Measurements from ENCODE around the gene ARHGAP32.

GRCh38 chr11:128925250-128925600, 266.9 kb downstream of the ARHGAP32 start:
- no peak for TF ChIP-seq CTCF (IDR thresholded peaks at IDR 0.05)
- TF ChIP-seq POLR2A (IDR thresholded peaks at IDR 0.05), result no peak

Measured in heart left ventricle (tissue), 13 donors.